ENCODE data around the gene LIFR.

Gene LIFR

GRCh38 chr5:38515646-38516045 lies 40.8 kb downstream of the LIFR start:
- DNase-seq = no peak

DNA sequence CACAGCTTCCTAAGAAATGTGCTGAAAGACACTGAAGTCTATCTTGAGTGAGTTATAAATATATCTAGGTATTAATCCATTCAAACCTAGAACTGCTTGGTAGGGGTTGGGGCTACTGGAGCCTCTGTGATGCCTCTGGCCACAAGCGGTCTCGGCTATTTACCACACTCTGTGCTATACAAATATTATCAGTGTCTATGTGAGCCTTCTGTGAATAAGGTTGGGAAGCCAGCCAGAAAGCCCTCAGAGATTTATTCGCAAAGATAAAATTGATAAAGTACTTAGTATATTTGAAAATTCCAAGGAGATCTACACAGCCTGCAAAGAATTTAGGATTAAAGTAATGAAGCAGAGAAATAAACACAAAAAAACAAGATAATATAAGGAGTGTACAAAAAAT lies 41.4 kb downstream of the LIFR start:
- DNase-seq = no peak

GRCh38 chr5:38509185-38509584 lies 47.3 kb downstream of the LIFR start:
- no peak for DNase-seq

DNA sequence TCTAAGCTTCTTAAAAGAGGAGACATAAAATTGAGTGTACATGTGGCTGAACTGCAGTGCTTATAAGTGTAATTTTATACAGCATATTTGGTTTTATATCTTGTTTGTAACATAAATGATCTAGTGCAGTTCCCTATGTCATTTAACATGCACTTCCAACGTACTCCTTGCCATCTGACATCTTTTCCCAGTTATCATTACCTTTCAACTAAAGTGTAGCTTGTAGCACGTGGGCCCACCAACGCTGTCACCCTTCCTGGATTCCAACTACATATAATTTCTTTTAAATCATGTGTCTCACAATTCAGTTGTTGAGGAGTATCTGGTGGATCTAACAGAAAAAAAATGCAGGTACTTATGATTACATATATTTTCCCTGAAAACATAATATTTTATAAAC lies 50.1 kb downstream of the LIFR start:
- DNase-seq = no peak

GRCh38 chr5:38500573-38501260 lies 55.7 kb downstream of the LIFR start:
- no peak for DNase-seq

DNA sequence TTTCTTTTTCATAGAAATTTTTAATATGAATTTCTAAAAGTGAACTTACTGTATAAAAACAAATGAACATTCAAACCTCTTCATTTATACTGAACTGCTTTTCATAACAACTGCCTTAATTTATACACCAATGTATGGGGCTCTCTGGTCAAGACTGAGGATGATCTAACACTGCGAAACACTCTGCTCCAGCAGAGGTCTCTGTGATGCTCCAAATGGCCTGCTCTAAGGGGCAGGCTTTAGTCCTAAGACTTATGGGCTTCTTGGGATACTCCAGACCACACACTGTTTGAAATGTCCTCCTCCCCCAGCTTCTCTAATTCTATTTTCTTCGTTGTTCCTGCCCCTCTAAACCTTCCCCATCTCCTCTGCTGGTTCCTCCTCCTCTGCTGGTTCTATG lies 58.5 kb downstream of the LIFR start:
- no peak for DNase-seq

- DNase-seq = no peak
Observed at GRCh38 chr5:38494763-38495162, 61.7 kb downstream of the LIFR start.

GRCh38 chr5:38494175-38494574 lies 62.3 kb downstream of the LIFR start:
- DNase-seq = no peak

DNA sequence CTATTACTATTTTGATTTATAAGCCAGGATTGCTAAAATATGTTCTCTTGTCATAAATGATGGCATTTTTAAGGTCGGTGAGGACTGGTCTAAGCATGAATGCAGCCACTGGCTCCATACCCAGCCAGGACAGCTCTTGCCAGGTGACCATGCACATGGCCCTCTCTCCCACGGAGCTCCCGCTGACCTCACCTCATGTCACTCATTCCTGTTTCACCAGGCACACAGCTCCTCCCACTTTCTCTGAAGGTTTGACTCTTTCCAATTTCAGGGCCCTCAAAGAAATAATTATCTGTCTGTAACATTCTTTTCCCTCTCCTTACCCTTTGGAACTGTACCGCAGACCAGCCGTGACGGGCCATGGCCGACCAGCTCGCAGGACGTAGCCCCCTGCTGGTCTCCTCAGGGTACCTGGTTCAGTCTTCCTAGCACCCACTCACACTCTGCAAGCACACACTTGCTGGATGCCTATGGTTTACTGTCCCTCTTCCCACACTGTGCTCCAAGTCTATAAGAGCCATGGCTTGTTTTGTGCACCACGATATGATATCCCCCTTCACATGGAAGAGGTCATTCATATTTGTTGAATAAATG lies 72.5 kb downstream of the LIFR start:
- no peak for DNase-seq

GRCh38 chr5:38479315-38479904 lies 77.0 kb downstream of the LIFR start:
- no peak for DNase-seq

GRCh38 chr5:38478878-38479277 lies 77.6 kb downstream of the LIFR start:
- DNase-seq = no peak

DNA sequence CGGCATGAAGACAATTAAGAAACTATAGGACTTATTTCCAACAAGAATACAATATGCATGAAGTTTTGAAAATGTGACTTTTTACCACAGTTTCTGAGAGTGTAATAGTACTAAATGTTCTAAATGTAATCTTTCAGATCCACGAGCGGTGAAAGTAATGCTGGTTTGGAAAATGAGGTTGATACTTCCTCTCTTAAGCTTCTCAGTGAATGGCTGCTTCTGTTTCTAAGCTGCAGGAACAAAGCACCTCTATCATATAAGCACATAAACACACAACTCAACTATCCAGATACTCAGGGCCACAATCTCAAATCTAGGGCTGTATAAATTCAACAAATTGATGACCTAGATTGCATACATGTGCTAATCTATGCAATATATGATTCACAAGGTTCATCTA lies 78.3 kb downstream of the LIFR start:
- DNase-seq = no peak

- DNase-seq = no peak
Observed at GRCh38 chr5:38473008-38473407, 83.4 kb downstream of the LIFR start.

DNA sequence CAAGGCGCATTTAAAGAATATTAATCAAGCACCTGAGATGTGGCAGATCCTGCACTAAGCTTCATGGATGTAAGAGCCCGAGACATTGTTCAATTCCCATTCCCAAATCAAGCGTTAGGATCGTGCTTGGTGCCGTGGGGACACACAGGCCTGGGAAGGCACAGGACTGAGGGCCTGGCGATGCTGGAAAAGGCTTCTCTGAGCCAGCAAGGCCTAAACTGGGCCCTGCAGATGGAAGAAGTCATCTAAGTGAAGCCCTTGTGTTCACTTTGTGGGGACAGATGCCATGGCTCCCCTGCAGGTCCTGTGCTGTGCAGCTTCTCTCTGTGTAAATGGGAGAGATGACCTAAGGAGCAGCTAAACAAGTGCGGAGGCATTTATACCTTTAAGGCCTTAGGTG lies 83.9 kb downstream of the LIFR start:
- no peak for DNase-seq

DNA sequence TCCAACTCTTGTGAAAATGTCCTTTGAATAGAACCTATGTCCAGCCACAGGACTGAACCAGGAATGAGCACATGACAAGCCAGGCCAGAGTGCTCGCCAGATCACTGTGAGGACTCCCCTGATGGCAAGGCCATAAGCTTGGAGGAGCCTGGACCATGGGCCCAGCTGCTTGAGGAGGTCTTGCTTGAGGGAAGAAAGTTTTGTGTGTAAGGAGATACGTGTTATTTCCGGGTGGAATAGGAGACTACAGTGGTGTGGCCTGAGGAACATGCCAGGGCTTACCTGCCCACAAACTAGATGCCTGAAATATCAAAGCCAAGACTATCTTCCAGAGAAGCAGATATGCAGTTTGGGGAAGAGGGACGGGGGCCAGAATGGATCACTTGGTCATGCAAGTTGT lies 84.7 kb downstream of the LIFR start:
- DNase-seq = no peak

DNA sequence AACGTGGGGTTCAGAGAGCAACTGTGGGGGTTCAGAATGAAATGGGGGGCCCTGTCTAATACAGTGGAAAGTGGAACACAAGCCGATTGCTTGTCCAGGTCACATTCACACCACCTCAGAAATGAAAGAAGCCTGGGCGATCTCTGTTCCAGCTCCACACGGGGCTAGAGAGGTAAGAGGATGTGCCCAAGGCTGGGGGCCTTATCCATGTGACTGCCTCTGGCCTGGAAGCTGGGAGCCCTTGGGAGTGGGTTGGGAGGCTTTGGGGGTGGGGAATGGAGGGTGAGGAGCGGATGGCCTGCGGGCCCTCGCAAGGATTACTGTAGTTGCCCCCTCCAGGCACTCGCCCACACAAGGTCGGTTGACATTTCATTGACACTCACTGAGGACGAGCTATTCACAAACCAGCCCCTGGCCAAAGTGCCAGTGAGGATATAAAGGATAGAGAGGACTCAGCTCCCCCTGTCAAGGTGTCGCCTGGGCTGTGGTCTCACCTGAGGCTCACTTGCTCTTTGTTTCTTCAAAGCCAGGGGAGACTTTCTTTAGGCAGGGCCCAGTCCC lies 86.7 kb downstream of the LIFR start:
- DNase-seq = no peak

DNA sequence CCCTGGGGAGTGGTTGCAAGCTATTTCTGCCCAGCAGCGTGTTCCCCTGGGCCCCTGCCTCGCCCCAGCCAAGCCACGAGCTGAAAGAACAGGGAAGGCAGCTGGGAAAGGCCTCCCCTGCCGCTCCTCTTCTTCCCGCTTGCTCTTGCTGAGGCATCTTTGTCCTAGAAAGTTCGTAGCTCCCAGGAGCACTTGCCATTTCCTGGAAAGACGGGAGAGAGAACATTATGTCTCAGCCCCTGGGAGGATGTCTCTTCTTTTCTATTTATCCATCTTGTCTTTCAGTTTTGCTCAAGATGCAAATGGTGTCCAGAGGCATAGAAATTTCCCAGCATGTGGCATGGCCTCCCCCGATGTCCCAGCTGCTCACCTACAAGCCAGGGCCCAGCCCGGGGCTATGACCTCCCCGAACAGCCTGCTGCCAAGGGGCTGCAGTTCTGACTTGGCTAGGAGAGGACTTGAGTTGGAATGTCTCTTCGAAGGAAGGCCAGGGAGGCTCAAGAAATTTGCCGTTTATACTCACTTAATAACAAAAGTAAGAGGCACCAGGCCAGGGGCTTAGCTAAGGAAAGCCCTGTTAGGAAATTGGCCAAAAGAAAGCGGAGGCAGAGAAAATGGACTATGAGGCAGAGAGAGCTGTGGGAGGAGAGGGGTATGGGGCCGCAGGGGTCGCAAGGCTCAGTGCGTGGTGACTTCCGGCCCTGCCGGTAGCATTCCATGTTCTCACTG lies 87.3 kb downstream of the LIFR start:
- no peak for DNase-seq

DNA sequence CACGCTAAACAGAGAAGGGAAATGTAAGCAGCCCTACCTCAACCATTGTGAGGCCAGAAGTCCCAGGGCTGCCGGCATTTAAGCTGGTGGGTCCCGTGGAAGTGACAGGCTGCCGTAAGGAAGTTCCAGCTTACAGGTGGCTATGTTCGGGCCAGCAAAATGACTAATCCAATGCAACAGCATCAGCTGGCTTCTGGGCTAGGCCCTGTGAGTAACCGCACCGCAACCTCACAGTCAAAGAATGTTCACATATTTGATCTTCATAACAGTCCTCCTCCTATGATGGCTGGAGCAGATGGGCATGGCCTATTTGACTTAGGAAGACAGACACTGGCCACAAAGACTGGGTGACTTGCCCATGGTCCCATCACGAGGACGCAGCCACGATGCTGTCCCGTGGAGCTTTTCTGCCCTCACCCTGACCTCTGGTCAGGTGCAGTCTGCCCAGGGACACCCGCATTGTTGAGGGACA lies 88.2 kb downstream of the LIFR start:
- no peak for DNase-seq

- DNase-seq = no peak
Observed at GRCh38 chr5:38467353-38468040, 88.9 kb downstream of the LIFR start.

DNA sequence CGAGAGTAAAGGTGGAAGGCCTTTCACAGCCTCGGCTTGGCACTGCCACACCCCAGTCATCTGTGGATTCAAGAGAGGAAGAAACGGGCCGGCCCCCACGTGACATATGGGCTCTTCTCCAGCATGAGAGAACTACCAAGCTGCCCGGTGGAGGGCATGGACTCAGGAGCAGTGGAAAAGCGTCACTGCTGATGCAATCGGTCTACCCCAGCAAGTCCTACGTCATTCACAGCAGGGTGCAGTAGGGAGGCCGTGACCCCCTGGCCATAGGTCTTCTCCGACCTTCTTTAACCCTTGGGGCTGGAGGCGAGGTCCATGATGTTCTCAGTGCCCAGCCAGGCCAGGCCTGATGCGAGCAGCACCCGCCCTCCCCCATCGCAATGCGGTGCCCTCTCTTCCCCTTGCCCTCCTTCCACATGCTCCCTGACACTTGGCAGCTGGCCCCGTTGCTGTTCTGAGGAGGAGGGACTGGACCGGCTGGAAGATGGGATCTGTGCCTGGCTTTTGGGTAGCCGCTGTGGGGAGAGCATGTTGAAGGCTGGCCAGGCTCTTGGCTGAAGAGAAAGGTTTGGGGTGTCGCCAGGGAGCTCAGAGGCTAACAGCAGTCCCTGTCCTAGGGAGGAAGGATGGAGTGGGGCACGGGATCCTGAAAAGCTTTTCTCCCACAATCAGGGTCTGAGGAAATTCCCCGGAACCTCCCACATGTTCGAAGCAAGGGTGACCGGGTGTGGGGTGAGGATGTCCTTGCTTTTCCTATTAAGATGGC lies 89.8 kb downstream of the LIFR start:
- DNase-seq = no peak

DNA sequence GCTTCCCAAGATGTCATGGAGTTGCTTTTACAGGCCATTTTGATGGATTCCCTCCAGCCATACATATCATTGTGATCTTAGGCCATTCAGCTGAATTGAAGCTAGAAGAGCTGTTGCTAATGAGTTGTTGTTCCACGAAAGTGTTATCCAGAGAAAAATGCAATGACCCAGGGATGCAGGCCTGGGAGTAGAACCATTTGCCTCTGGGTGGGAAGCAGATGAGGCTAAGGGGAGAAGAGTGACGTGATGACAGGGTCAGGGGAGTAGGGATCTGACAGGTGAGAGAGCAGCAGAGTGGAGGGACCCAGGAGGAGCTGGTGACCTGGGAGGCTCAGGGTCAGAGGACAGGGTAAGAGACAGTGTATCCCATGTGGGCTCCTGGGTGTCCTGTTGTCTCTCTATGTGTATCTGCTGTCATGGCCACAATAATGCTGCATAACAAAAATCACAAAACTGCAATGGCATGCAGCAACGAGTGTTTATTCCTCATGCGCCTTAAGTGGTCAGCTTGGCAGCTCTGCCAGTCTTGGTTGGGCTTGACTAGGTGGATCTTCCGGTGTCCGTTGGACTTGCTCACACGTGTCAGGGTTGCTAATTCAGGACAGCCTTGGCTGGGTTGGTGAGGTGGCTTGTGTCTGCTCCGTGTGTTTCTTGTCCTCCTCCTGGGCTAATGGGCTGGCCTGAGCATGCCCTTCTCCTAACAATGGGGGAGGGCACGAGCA lies 90.6 kb downstream of the LIFR start:
- no peak for DNase-seq
